ENCODE measurements around the gene ADAMTSL3. TPM values are rescaled to one million over a fixed set of nuclear protein-coding genes. Genes with fewer than 3 reads are reported as not detected.

The ADAMTSL3 gene
- polyA plus RNA-seq, 1 donor from 2014 or later = 0.51 TPM

DNA sequence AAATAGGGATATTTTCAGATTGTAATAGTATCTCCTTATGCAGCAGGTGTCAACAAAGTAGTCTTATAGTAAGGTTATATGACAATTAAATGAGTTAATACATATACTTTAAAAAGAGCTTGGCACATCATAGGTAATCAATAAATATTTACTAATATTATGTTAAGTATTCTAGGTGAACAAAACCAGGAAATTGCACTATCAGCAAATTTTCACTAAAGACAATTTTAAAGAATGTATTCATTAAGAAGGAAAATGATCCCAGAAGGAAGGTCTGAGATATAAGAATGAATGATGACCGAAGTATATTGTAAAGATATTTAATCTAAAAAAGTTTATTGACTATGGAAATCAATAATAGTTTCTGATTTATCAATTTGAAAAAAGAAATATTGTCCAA, 281.9 kb downstream of the ADAMTSL3 start:
- H4K20me1 ChIP-seq (ENCODE audit: insufficient read depth) = no peaks in the 10 kb centered on the region
- H3K79me2 ChIP-seq (replicated peaks; ENCODE audit: insufficient read depth, low read length) = no peaks in the 10 kb centered on the region
- no peaks in the 10 kb centered on the region for H3F3A ChIP-seq (ENCODE audit: insufficient read depth, low read length, poor library complexity, severe bottlenecking)
- no peak overlapping the region for H3K4me3 ChIP-seq (ENCODE audit: low read length)
- no peaks in the 10 kb centered on the region for H3K36me3 ChIP-seq (ENCODE audit: insufficient read depth, low read length)
- H3K9ac ChIP-seq (ENCODE audit: low read length) = no peak overlapping the region
- H3K4me2 ChIP-seq (ENCODE audit: low read length) = no peak overlapping the region
- H3K27me3 ChIP-seq (ENCODE audit: insufficient read depth, low read depth, low read length) = no peaks in the 10 kb centered on the region
- no peak overlapping the region for H3K27ac ChIP-seq (ENCODE audit: low read length)
- no peaks in the 10 kb centered on the region for H3K9me3 ChIP-seq (ENCODE audit: low read length)
- H2AFZ ChIP-seq (ENCODE audit: low read depth, low read length) = no peak overlapping the region
- H3K9me2 ChIP-seq (ENCODE audit: insufficient read depth, low read length) = no peaks in the 10 kb centered on the region
- no peak for TF ChIP-seq TAF1 (IDR thresholded peaks at IDR 0.05; ENCODE audit: low read depth)
- no peak for TF ChIP-seq MXI1 (conservative IDR thresholded peaks at IDR 0.05; ENCODE audit: poor library complexity, severe bottlenecking)
- no peak for TF ChIP-seq SMC3 (conservative IDR thresholded peaks at IDR 0.05; ENCODE audit: poor library complexity)
- TF ChIP-seq RAD21 (conservative IDR thresholded peaks at IDR 0.05) = no peak
- no peak for TF ChIP-seq EP300 (conservative IDR thresholded peaks at IDR 0.05; ENCODE audit: poor library complexity, severe bottlenecking)
- TF ChIP-seq, protein P1, sequence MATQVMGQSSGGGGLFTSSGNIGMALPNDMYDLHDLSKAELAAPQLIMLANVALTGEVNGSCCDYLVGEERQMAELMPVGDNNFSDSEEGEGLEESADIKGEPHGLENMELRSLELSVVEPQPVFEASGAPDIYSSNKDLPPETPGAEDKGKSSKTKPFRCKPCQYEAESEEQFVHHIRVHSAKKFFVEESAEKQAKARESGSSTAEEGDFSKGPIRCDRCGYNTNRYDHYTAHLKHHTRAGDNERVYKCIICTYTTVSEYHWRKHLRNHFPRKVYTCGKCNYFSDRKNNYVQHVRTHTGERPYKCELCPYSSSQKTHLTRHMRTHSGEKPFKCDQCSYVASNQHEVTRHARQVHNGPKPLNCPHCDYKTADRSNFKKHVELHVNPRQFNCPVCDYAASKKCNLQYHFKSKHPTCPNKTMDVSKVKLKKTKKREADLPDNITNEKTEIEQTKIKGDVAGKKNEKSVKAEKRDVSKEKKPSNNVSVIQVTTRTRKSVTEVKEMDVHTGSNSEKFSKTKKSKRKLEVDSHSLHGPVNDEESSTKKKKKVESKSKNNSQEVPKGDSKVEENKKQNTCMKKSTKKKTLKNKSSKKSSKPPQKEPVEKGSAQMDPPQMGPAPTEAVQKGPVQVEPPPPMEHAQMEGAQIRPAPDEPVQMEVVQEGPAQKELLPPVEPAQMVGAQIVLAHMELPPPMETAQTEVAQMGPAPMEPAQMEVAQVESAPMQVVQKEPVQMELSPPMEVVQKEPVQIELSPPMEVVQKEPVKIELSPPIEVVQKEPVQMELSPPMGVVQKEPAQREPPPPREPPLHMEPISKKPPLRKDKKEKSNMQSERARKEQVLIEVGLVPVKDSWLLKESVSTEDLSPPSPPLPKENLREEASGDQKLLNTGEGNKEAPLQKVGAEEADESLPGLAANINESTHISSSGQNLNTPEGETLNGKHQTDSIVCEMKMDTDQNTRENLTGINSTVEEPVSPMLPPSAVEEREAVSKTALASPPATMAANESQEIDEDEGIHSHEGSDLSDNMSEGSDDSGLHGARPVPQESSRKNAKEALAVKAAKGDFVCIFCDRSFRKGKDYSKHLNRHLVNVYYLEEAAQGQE (IDR thresholded peaks at IDR 0.05; ENCODE audit: borderline replicate concordance) = no peak
- TF ChIP-seq POLR2AphosphoS5 (IDR thresholded peaks at IDR 0.05) = no peak
- no peak for TF ChIP-seq EZH2 (IDR thresholded peaks at IDR 0.05; ENCODE audit: borderline replicate concordance, insufficient read depth, low read length, poor library complexity, severe bottlenecking)
- TF ChIP-seq, protein P2, sequence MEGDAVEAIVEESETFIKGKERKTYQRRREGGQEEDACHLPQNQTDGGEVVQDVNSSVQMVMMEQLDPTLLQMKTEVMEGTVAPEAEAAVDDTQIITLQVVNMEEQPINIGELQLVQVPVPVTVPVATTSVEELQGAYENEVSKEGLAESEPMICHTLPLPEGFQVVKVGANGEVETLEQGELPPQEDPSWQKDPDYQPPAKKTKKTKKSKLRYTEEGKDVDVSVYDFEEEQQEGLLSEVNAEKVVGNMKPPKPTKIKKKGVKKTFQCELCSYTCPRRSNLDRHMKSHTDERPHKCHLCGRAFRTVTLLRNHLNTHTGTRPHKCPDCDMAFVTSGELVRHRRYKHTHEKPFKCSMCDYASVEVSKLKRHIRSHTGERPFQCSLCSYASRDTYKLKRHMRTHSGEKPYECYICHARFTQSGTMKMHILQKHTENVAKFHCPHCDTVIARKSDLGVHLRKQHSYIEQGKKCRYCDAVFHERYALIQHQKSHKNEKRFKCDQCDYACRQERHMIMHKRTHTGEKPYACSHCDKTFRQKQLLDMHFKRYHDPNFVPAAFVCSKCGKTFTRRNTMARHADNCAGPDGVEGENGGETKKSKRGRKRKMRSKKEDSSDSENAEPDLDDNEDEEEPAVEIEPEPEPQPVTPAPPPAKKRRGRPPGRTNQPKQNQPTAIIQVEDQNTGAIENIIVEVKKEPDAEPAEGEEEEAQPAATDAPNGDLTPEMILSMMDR (IDR thresholded peaks at IDR 0.05; ENCODE audit: poor library complexity, severe bottlenecking) = no peak

DNA sequence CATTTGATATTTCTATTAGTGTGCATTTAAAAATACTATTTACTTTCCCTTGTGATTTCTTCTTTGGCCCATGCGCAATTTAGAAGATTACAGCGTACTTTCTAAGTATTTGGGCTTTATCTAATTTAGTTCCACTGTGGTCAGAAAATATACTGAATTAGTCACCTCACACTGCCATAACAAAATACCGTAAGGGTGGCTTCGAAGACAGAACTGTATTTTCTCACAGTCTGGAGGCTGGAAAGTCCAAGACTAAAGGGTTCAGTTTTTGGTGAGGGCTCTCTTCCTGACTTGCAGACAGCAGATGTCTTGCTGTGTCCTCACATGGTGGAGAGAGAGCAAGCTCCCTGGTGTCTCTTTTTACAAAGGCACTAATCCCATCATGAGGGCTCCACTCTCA, 286.2 kb downstream of the ADAMTSL3 start:
- Histone ChIP-seq H3K4me3 (ENCODE audit: low read length) (no peak overlapping the region), H3K36me3 (ENCODE audit: insufficient read depth, low read length) (no peaks in the 10 kb centered on the region), H3K79me2 (replicated peaks; ENCODE audit: insufficient read depth, low read length) (no peaks in the 10 kb centered on the region), H3K27me3 (ENCODE audit: insufficient read depth, low read depth, low read length) (no peaks in the 10 kb centered on the region), H3K4me2 (ENCODE audit: low read length) (no peak overlapping the region), H3K27ac (ENCODE audit: low read length) (no peak overlapping the region), H2AFZ (ENCODE audit: low read depth, low read length) (no peak overlapping the region), H3F3A (ENCODE audit: insufficient read depth, low read length, poor library complexity, severe bottlenecking) (no peaks in the 10 kb centered on the region), H3K9ac (ENCODE audit: low read length) (no peak overlapping the region), H4K20me1 (ENCODE audit: insufficient read depth) (no peaks in the 10 kb centered on the region), H3K9me3 (ENCODE audit: low read length) (no peaks in the 10 kb centered on the region), H3K9me2 (ENCODE audit: insufficient read depth, low read length) (no peaks in the 10 kb centered on the region)
- TF ChIP-seq MXI1 (conservative IDR thresholded peaks at IDR 0.05; ENCODE audit: poor library complexity, severe bottlenecking) = no peak
- TF ChIP-seq, protein P2 (IDR thresholded peaks at IDR 0.05; ENCODE audit: poor library complexity, severe bottlenecking) = no peak
- no peak for TF ChIP-seq RAD21 (conservative IDR thresholded peaks at IDR 0.05)
- no peak for TF ChIP-seq POLR2AphosphoS5 (IDR thresholded peaks at IDR 0.05)
- TF ChIP-seq TAF1 (IDR thresholded peaks at IDR 0.05; ENCODE audit: low read depth) = no peak
- no peak for TF ChIP-seq EP300 (conservative IDR thresholded peaks at IDR 0.05; ENCODE audit: poor library complexity, severe bottlenecking)
- TF ChIP-seq, protein P1 (IDR thresholded peaks at IDR 0.05; ENCODE audit: borderline replicate concordance) = no peak
- no peak for TF ChIP-seq SMC3 (conservative IDR thresholded peaks at IDR 0.05; ENCODE audit: poor library complexity)
- no peak for TF ChIP-seq EZH2 (IDR thresholded peaks at IDR 0.05; ENCODE audit: borderline replicate concordance, insufficient read depth, low read length, poor library complexity, severe bottlenecking)

All from neural cell (in vitro differentiated cells).